HG03432 (cell line): Measurements from ENCODE around the gene NR2F6.
A peak's percentile ranks its signal among the peaks of the same experiment; 100 is the strongest.
"Not testable (repeated sequence)": the region's sequence is repeated elsewhere in the genome, so short reads cannot be mapped to it uniquely, and the experiment has no call there.

Source experiments
- ATAC-seq: cut with Tn5 transposase; IDR thresholded peaks from one replicate; pipeline ENCODE4 v1.9.1; 2021; ENCODE audit warnings: mild to moderate bottlenecking, moderate library complexity; ENCODE audit not compliant: unreplicated experiment

The NR2F6 gene

GRCh38 chr19:17245535-17245984, at the start of gene NR2F6:
TSS of gene NR2F6 (minus strand) at chr19:17245919. CDS start at chr19:17245220, 699 bp downstream.
- ATAC-seq = no peak

- no peak for ATAC-seq
Measured at GRCh38 chr19:17294051-17294891, 48.6 kb upstream of the NR2F6 start.

GRCh38 chr19:17293605-17294004, 47.9 kb upstream of the NR2F6 start:
- ATAC-seq = no peak

- ATAC-seq = peak; percentile 87
Measured at GRCh38 chr19:17292301-17293074, 46.8 kb upstream of the NR2F6 start.

- ATAC-seq = no peak
Measured at GRCh38 chr19:17289489-17289888, 43.8 kb upstream of the NR2F6 start.

- ATAC-seq = no peak
Measured at GRCh38 chr19:17286752-17287151, 41.0 kb upstream of the NR2F6 start.

- ATAC-seq = no peak
Measured at GRCh38 chr19:17286263-17286662, 40.5 kb upstream of the NR2F6 start.

- no peak for ATAC-seq
Measured at GRCh38 chr19:17285415-17286135, 39.9 kb upstream of the NR2F6 start.

GRCh38 chr19:17283504-17283996, 37.8 kb upstream of the NR2F6 start:
- no peak for ATAC-seq

GRCh38 chr19:17282488-17283125, 36.9 kb upstream of the NR2F6 start:
- peak; percentile 71 for ATAC-seq

- ATAC-seq = peak; percentile 48
Measured at GRCh38 chr19:17281391-17282304, 35.9 kb upstream of the NR2F6 start, which contains the start of gene ANKLE1. TSS of gene ANKLE1 (plus strand) at chr19:17281901. CDS start at chr19:17281921, 20 bp downstream.

- ATAC-seq = no peak
Measured at GRCh38 chr19:17279436-17279835, 33.7 kb upstream of the NR2F6 start.

GRCh38 chr19:17275441-17276175, 29.9 kb upstream of the NR2F6 start:
- no peak for ATAC-seq

GRCh38 chr19:17274892-17275291, 29.2 kb upstream of the NR2F6 start:
- not testable (repeated sequence) for ATAC-seq

- no peak for ATAC-seq
Measured at GRCh38 chr19:17268754-17269153, 23.0 kb upstream of the NR2F6 start.

- peak; percentile 92 for ATAC-seq
Measured at GRCh38 chr19:17266975-17267788, 21.5 kb upstream of the NR2F6 start, which contains the start of gene BABAM1. TSS of gene BABAM1 (plus strand) at chr19:17267443. CDS start at chr19:17268807, 1,364 bp downstream.

- ATAC-seq = no peak
Measured at GRCh38 chr19:17266589-17266974, 20.9 kb upstream of the NR2F6 start.

- no peak for ATAC-seq
Measured at GRCh38 chr19:17266026-17266425, 20.3 kb upstream of the NR2F6 start.
